Fibroblast of the conjunctiva (primary cell): ENCODE results near the gene PSMC6.
"Not testable (repeated sequence)": the region's sequence is repeated elsewhere in the genome, so short reads cannot be mapped to it uniquely, and the experiment has no call there.

Experiments used
- DNase-seq: peaks from one replicate; pipeline ENCODE4 v3.0.0-alpha.2; 2010; ENCODE audit warnings: low read depth

PSMC6 gene

DNA sequence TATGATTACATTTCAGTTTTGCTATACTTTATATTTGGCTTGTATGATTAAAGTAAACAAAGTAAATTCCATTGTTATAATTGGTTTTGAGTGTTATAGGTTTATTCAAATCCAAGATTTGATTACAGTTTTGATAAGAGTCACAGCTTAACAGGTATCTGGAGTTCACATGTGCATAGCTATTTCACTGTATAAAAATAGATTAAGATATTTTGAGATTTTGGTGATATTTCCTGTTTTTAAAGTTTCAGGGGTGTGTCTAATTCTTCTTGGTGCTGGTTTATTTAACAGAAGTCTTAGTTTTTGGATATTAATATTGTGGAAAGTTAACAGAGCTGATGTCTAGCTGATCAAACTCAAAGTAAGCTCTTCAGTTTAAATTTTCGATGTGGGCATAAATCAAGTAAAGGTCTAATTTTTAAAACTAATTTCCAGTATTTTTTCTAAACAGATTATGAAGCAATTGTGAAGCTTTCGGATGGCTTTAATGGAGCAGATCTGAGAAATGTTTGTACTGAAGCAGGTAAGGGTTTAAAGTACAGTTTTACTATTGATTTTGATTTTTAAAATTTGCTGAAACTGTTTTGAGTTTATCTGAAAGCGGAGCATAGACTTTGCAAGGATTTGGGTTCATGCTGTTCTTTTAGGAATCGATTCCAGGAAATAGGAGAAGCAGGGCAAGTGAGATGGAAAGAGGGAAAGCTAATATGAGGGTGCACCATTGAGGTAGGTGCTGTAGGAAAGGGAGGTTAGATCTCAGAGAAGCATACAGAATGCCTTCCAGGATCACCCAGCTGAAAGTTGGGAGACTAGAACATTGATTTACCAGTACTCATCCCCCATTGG, 16.7 kb downstream of the PSMC6 start:
- no peak for DNase-seq

DNA sequence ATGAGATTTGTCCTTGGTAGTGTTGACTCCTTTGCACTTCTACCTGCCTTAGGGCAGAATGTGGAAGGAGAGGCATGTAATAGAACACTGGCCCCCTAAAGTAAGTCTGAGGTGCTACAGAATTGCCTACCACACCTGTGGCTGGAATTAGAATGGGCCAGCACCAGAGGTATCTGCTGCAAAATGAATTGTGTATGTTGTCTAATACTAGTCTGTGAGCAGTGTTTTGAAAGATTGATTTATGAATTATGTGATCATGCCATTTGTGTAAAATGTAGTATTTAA, 17.3 kb downstream of the PSMC6 start:
- DNase-seq = no peak

DNA sequence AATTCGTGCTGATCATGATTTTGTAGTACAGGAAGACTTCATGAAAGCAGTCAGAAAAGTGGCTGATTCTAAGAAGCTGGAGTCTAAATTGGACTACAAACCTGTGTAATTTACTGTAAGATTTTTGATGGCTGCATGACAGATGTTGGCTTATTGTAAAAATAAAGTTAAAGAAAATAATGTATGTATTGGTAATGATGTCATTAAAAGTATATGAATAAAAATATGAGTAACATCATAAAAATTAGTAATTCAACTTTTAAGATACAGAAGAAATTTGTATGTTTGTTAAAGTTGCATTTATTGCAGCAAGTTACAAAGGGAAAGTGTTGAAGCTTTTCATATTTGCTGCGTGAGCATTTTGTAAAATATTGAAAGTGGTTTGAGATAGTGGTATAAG, 20.5 kb downstream of the PSMC6 start:
- DNase-seq = not testable (repeated sequence)

DNA sequence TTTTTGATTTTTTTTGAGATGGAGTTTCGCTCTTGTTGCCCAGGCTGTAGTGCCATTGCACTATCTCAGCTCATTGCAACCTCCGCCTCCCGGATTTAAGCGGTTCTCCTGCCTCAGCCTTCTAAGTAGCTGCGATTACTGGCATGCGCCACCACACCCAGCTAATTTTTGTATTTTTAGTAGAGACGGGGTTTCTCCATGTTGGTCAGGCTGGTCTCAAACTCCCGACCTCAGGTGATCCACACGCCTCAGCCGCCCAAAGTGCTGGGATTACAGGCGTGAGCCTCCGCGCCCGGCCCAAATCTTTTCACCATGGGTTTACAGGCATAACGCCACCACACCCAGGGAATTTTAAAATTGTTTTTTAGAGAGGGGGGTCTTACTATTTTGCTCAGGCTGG, 22.0 kb downstream of the PSMC6 start:
- not testable (repeated sequence) for DNase-seq

DNA sequence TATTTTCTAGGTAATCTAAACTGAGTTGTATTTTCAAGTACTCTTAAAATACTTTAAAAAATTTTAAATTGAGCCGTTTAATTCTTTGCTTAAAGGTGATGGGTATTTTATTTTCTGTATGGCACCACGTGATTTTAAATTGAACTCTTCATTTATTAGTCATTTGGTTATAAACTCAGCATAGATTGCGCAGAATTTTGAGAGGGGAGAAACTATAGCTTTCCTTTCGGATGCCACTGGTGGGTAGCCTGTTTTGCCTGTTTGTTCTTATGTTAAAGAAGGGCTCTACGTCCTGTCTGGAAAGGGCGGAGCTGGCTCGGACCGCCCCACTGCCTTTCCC, 22.6 kb downstream of the PSMC6 start:
- DNase-seq = no peak

DNA sequence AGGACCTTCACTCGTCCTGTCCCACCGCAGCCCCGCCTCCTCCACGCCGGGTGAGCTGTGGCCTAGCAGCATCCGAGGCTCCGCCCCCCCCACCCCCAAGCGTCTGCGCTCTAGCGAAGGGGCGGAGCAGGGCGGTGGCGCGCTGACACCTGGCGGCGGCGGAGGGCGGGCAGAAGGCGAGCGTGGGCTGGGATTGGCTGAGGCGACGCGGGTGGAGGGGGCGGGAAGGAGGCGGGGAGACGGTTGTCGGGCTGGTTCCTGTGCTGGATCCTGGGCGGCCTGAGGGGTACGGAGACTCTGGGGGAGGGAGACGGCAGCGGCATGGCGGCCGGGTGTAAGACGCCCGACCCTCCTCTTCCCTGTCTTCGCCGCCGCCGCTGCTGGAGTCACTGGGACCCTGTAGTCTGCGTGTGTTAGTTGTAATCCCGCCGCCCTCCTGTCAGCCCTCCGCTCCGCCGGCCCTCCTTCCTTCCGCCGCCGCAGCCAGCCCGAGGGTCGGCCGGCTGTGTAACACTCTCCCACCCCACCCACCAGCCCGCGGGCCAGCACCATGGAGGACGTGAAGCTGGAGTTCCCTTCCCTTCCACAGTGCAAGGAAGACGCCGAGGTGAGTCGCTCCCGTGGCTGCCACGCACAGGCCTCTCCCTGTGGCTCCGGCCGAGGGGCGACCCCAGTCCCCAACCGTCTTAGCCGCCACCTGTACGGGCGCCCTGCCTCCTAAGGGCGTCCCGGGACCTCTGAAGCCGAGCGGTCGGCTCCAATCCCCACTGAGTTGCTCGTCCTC, 23.1 kb downstream of the PSMC6 start, which contains the start of gene STYX:
STYX (plus strand) TSS at position 242 of the 784 bp plus-strand sequence; CDS start at position 551, 309 bp downstream.
- DNase-seq = peak; percentile 96

DNA sequence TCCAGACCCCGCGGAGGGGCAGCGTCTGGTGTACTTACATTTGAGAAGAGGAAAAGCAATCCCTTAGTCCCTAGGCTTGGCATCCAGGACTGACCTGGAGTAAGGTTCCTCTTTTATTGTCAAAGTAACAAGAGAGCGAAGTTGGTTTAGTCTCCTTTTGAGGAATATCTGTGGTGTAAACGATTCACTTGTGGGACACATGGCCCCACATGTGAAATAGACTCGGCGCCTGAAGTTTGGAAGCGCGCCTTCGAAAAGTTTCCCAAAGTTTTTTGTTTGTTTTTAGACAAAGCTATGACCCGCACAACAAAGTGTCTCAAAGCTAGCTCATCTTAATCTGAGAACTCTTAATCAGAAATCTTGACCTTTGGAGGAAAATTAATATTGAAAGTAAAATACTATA, 23.7 kb downstream of the PSMC6 start:
- no peak for DNase-seq

DNA sequence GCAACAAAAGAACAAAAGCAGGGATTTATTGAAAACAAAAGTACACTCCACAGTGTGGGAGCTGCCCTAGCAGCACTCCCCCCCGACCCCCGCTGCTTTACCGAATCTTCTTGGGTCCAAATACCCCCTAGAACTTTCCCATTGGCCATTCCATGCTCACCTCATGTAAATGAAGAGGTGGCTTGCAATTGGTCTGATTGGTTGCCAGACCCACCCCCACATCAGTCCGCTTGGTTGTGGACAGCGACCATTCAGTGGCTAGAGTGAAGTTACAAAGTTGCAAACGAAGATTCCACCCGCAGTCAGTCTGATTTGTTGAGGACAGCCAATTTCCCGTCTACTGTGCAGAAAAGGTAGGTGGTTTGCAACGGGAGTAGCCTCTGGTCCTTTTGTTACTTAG, 26.8 kb downstream of the PSMC6 start:
- no peak for DNase-seq

DNA sequence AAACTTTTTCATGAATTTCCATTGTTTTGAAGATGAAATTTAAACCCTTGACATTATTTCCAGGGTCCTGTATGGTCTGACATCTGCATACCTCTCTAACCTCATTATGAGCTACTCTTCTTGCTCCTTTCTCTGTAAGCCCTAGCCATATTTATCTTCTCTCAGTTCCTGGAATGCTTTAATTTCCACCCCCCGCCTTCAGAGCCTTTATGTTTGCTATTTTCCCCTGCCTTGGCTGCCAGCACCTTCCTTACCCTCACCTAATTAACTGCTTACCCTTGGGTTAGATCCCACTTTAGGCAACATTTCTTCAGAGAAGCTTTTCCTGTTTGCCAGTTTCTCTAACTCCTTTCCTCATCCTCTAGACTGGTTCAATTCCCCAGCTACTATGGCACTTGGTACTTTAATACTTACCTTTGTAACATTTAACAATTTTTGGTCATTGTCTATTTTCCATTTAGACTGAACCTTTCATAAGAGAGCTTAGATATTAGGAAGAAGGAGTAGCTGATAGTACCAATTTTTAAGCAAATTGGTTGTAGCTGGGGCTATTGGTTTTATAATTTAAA, 29.0 kb downstream of the PSMC6 start:
- no peak for DNase-seq

DNA sequence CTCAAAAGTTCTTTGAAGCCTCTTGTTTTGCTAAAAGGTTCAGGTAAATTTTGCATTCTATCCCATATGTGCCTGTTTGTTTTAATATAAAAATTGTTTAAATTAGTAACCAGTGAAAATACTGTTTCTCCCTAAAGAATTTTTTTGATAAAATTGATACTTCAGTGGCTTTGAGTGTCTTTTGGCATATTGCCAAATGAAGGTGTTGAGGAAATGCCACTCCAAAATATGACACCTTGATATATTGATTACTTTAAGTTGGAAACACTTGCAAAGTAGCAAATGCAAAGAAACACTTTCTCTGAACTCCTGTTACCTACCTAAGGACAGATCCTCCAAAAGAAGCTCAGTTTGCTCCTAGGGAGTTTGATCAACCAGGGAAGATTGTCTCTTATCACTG, 31.4 kb downstream of the PSMC6 start:
- no peak for DNase-seq

DNA sequence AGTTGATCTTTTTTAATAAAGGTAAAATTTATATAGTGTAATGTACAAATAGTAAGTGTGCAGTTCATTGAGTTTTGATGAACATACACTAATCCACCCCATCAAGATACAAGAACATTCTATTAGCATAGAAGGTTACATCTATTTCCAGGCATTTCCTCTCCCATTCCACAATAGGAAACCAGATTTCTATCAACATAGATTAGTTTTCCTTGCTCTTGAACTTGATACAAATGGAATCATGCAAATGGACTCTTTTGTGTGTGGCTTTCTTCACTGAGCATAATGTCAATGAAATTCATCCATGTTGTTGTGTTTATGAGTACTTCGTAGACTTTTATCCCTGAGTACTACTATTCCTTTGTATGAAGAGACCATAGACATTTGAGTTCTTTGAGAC, 33.8 kb downstream of the PSMC6 start:
- DNase-seq = no peak

DNA sequence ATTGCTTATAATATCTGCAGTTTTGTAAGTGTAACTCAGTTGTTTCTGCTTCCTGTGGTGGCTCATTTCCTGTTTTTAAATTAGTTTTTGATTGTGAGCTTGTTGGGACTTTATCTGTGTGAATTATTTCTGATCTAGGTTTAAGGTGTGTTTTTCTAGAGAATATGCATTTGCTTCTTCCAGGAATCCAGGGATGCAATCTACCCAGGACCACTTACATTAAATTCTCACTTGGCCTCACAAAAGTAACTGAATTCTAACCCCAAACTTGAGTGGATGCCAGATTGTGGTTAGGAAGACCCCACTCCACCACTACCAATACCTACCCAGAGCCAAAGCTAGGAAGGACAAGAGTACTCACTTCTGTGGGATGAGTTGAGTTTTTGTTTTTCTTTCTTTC, 34.9 kb downstream of the PSMC6 start:
- DNase-seq = no peak

DNA sequence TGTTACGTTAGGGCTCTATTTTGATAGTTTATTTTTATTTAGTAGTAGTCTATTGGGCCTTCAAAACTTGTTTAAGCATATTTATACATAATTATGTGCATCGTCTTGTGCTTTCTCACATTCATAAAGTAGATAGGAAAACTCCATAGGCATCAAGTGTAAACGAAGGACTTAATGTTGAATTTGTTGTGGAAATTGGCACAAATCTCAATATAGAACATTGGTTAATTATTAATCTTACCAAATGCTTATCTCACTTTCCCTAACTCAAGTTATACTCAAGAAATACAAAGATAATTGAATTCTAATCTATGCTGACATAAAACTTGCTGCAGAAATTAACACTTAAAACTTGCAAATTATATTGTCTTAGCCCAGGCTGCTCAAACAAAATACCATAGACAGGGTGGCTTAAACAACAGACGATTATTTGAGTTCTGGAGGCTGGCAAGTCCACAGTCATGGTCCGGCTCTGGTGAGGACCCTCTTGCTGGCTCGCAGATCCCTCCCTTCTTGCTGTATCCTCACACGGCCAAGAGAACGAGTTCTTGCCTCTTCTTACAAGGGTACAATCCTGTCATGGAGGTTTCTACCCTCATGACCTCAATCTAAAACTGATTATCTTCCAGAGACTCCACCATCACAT, 41.8 kb downstream of the PSMC6 start:
- no peak for DNase-seq

DNA sequence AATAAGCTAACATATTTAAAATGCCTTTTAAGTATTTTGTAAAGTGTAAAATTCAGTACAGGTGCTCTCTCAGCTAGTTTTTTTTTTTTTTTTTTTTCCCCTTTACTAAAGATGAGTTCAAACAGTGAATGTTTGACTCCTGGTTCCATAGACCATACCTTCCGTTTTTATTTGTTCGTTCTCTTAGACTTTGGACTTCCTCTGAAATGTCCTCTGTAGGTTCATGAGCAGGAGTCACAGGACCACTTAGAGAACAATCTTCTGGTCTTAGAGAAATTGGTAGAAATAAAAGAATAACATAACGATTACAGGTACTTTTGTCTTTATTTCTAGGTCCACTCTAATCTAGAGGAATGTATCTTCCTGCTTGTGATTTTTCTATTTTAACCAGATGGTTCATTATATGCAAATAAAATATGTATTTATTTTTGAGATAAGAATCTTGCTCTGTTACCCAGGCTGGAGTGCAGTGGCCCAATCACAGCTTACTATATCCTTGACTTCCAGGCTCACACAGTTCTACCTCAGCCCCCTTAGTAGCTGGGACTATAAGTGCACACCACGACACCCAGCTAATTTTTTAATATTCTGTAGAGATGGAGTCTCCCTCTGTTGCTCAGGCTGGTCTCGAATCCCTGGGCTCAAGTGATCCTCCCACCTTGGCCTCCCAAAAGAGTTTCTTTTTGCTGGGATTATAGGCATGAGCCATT, 48.8 kb downstream of the PSMC6 start:
- DNase-seq = no peak

DNA sequence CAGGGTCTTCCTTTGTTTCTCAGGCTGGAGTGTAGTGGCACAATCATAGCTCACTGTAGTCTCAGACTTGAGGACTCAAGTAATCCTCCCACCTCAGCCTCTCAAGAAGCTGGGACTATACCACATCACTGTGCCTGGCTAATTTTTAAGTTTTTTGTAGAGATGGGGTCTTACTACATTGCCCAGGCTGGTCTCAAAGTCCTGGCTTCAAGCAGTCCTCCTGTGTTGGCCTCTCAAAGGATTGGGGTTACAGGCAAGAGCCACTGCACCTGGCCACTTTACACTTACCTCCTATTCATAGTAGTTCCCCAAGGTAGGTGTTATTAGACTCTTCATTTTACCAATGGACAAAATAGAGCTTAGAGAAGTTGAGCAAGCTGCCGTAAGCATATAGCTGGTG, 52.1 kb downstream of the PSMC6 start:
- DNase-seq = no peak

DNA sequence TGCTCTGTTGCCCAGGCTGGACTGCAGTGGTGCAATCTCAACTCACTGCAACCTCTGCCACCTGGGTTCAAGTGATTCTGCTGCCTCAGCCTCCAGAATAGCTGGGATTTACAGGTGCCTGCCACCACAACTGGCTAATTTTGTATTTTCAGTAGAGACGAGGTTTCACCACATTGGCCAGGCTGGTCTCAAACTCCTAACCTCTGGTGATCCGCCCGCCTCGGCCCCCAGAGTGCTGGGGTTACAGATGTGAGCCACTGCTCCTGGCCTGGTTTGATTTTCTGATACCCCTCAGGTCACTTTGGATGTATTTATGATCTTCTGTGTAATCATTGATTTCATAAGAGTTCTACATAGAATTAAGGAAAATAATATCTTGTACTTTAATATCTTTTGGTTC, 55.9 kb downstream of the PSMC6 start:
- DNase-seq = not testable (repeated sequence)

DNA sequence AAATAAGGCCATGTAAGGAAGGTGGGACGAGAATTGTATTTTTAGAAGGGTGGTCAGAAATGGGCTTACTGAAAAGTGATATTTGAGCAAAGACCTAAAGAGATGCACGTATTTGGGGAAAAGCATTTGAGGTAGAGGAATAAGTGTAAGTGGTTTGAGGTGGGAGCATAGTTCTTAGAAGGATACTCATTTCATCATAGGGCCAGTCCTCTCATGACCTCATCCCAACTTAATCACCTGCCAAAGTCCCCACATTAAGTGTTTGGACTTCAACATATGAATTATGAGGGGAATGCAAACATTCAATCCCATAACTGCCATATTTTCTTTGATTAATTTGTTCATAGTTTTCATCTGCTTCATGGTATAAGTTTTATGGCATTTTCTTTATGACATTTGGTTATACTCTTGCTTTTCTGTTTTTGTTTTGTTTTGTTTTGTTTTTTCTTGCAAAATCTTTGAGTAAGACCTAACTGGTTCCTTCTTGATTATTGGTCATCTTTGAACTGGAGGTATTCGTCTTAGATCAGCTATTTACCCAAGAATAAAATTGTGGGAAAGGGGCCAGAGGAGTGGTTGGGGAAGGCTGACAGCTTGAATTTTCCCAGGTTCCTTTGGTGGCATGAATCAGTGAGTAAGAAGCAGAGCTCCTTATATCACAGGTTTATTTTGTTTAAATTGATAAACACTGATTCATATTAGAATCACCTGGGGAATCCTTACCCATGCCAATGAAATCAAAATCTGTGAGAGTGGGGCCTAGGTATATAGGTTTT, 60.2 kb downstream of the PSMC6 start:
- no peak for DNase-seq

DNA sequence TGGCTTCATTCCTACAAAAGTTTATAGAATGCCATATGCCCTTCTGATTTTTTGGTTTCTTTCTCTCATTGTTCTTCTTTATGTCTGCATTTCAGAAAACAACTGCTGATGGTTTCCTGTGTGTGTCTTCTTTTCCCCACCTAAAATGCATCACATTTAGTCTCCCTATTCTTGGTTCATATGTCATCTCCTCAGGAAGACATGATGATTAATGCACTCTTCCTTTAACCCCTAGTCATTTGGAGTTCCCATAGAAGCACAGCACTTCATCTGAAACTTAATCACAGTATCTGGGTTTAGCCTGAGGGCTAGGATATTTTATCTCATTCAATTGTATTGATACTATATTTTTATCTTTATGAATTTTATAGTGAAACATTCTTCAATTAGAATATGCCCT, 62.9 kb downstream of the PSMC6 start:
- no peak for DNase-seq

DNA sequence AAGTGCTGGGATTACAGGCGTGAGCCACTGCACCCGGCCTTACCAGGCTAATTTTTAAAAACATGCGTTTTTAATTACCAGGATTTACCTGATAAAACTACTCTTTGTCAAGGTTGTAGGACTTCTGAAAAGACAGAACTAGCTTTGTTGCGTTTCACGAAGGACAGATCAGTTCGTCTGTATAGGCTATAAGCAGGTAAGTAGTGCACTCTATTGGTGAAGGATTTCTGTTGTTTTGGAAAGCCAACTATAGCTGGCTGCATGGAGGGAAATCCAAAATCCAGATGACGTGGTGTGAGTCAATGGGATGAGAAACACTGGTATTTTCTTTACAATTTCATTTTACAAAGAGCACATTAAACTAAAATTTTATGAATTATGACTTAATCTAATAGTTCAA, 69.8 kb downstream of the PSMC6 start:
- no peak for DNase-seq
